NCI-H2196 (cell line): ENCODE results near the gene CTIF.

Experiments used
- DNase-seq: peaks from one replicate; lab custom pipeline; 2025; ENCODE audit not compliant: unreplicated experiment; lab: John Stamatoyannopoulos, UW

The CTIF gene

GRCh38 chr18:48573632-48574283 lies 34.9 kb downstream of the CTIF start:
- no peak for DNase-seq

- DNase-seq: no peak
Measured at GRCh38 chr18:48574667-48575300, 36.0 kb downstream of the CTIF start.

GRCh38 chr18:48575301-48575657 lies 36.4 kb downstream of the CTIF start:
- peak; percentile 5 for DNase-seq

GRCh38 chr18:48575658-48576456 lies 37.0 kb downstream of the CTIF start:
- DNase-seq: no peak

- no peak for DNase-seq
Measured at GRCh38 chr18:48576457-48576771, 37.6 kb downstream of the CTIF start.

GRCh38 chr18:48577478-48578190 lies 38.8 kb downstream of the CTIF start:
- no peak for DNase-seq

GRCh38 chr18:48578289-48578688 lies 39.5 kb downstream of the CTIF start:
- no peak for DNase-seq

- no peak for DNase-seq
Measured at GRCh38 chr18:48580066-48580465, 41.2 kb downstream of the CTIF start.

GRCh38 chr18:48580782-48581181 lies 42.0 kb downstream of the CTIF start:
- DNase-seq: no peak

- DNase-seq: no peak
Measured at GRCh38 chr18:48581206-48581605, 42.4 kb downstream of the CTIF start.

- no peak for DNase-seq
Measured at GRCh38 chr18:48581941-48582340, 43.1 kb downstream of the CTIF start.

GRCh38 chr18:48582946-48583345 lies 44.1 kb downstream of the CTIF start:
- no peak for DNase-seq

- no peak for DNase-seq
Measured at GRCh38 chr18:48583573-48583972, 44.7 kb downstream of the CTIF start.

GRCh38 chr18:48589797-48590519 lies 51.1 kb downstream of the CTIF start:
- peak; percentile 9 for DNase-seq

GRCh38 chr18:48590678-48591077 lies 51.8 kb downstream of the CTIF start:
- DNase-seq: no peak

- DNase-seq: no peak
Measured at GRCh38 chr18:48592540-48593171, 53.8 kb downstream of the CTIF start.

GRCh38 chr18:48594471-48595094 lies 55.8 kb downstream of the CTIF start:
- no peak for DNase-seq

GRCh38 chr18:48595703-48596218 lies 56.9 kb downstream of the CTIF start:
- DNase-seq: no peak

GRCh38 chr18:48597110-48597509 lies 58.3 kb downstream of the CTIF start:
- no peak for DNase-seq

GRCh38 chr18:48597671-48598070 lies 58.8 kb downstream of the CTIF start:
- DNase-seq: no peak
